Measurements from ENCODE around the gene FGD5.
A peak's percentile ranks its signal among the peaks of the same experiment; 100 is the strongest.

FGD5 gene

GRCh38 chr3:14818804-14819500 is at the start of gene FGD5:
Gene FGD5, plus strand, starts transcription at chr3:14818962. Its CDS starts 110 bp downstream, at chr3:14819072.
- H4K20me1 ChIP-seq (ENCODE audit: insufficient read depth, low read length), result no peaks in the 10 kb centered on the region
- H3K27me3 ChIP-seq (ENCODE audit: insufficient read depth, low read length), result no peaks in the 10 kb centered on the region; the same call in 1 of the 2 replicates
- H3K36me3 ChIP-seq (ENCODE audit: insufficient read depth, low read length), result no peaks in the 10 kb centered on the region
- no peak within 1 kb of the TSS for H3K27ac ChIP-seq (ENCODE audit: low read depth, low read length, poor library complexity, severe bottlenecking)
- no peak within 1 kb of the TSS for H3K9ac ChIP-seq (ENCODE audit: low read length)
- no peak within 1 kb of the TSS for H3K4me3 ChIP-seq (ENCODE audit: low read depth, low read length, poor library complexity, severe bottlenecking)
- H3K4me2 ChIP-seq (ENCODE audit: low read length), result no peak within 1 kb of the TSS
- H3K79me2 ChIP-seq (ENCODE audit: insufficient read depth, low read length), result no peaks in the 10 kb centered on the region
- H3K9me3 ChIP-seq (ENCODE audit: low read length), result no peaks in the 10 kb centered on the region
- TF ChIP-seq CTCF (IDR thresholded peaks at IDR 0.05; ENCODE audit: low read length) (no peak), EZH2 (IDR thresholded peaks at IDR 0.05; ENCODE audit: borderline replicate concordance, low read length) (no peak)
- no peaks in the 10 kb centered on the region for H3K9me2 ChIP-seq (ENCODE audit: low read depth, low read length)
- no peaks in the 10 kb centered on the region for H3F3A ChIP-seq (ENCODE audit: insufficient read depth, low read length)
- no peaks in the 10 kb centered on the region for H3K4me1 ChIP-seq (ENCODE audit: insufficient read depth, low read length, severe bottlenecking)
- H2AFZ ChIP-seq (ENCODE audit: low read length), result no peak within 1 kb of the TSS

- TF ChIP-seq EZH2 (IDR thresholded peaks at IDR 0.05; ENCODE audit: borderline replicate concordance, low read length) (no peak), CTCF (IDR thresholded peaks at IDR 0.05; ENCODE audit: low read length) (no peak)
- H3F3A ChIP-seq (ENCODE audit: insufficient read depth, low read length), result no peaks in the 10 kb centered on the region
- peaks cover 69% of the 10 kb centered on the region for H3K4me1 ChIP-seq (ENCODE audit: insufficient read depth, low read length, severe bottlenecking)
- no peak overlapping the region for H3K4me3 ChIP-seq (ENCODE audit: low read depth, low read length, poor library complexity, severe bottlenecking)
- peak overlapping the region; percentile 98 for H3K27ac ChIP-seq (ENCODE audit: low read depth, low read length, poor library complexity, severe bottlenecking)
- peak overlapping the region; percentile 56; the same call in 1 of the 2 replicates for H3K9ac ChIP-seq (ENCODE audit: low read length)
- H3K9me3 ChIP-seq (ENCODE audit: low read length), result no peaks in the 10 kb centered on the region
- no peaks in the 10 kb centered on the region for H3K79me2 ChIP-seq (ENCODE audit: insufficient read depth, low read length)
- H4K20me1 ChIP-seq (ENCODE audit: insufficient read depth, low read length), result no peaks in the 10 kb centered on the region
- no peak overlapping the region for H3K4me2 ChIP-seq (ENCODE audit: low read length)
- no peak overlapping the region for H2AFZ ChIP-seq (ENCODE audit: low read length)
- H3K36me3 ChIP-seq (ENCODE audit: insufficient read depth, low read length), result no peaks in the 10 kb centered on the region
- H3K9me2 ChIP-seq (ENCODE audit: low read depth, low read length), result no peaks in the 10 kb centered on the region
- H3K27me3 ChIP-seq (ENCODE audit: insufficient read depth, low read length), result no peaks in the 10 kb centered on the region
These were observed 49.0 kb upstream of the FGD5 start for GRCh38 chr3:14769544-14770325.

- Histone ChIP-seq H3K79me2 (ENCODE audit: insufficient read depth, low read length) (no peaks in the 10 kb centered on the region), H3K9ac (ENCODE audit: low read length) (no peak overlapping the region), H3K9me2 (ENCODE audit: low read depth, low read length) (no peaks in the 10 kb centered on the region), H3K27me3 (ENCODE audit: insufficient read depth, low read length) (no peaks in the 10 kb centered on the region), H3K4me1 (ENCODE audit: insufficient read depth, low read length, severe bottlenecking) (peaks cover 73% of the 10 kb centered on the region), H3F3A (ENCODE audit: insufficient read depth, low read length) (no peaks in the 10 kb centered on the region), H3K27ac (ENCODE audit: low read depth, low read length, poor library complexity, severe bottlenecking) (peak overlapping the region; percentile 98), H2AFZ (ENCODE audit: low read length) (no peak overlapping the region), H3K9me3 (ENCODE audit: low read length) (no peaks in the 10 kb centered on the region), H3K4me2 (ENCODE audit: low read length) (no peak overlapping the region), H3K36me3 (ENCODE audit: insufficient read depth, low read length) (no peaks in the 10 kb centered on the region), H3K4me3 (ENCODE audit: low read depth, low read length, poor library complexity, severe bottlenecking) (no peak overlapping the region), H4K20me1 (ENCODE audit: insufficient read depth, low read length) (no peaks in the 10 kb centered on the region)
- TF ChIP-seq CTCF (IDR thresholded peaks at IDR 0.05; ENCODE audit: low read length) (no peak), EZH2 (IDR thresholded peaks at IDR 0.05; ENCODE audit: borderline replicate concordance, low read length) (no peak)
These were observed 48.2 kb upstream of the FGD5 start for GRCh38 chr3:14770591-14770990.
